H9 (cell line): ENCODE data around the gene CELA2B. TPM values are rescaled to one million over a fixed set of nuclear protein-coding genes. Genes with fewer than 3 reads are reported as not detected.

Experiments
- DNase-seq: peaks from one replicate; pipeline ENCODE4 v3.0.0-alpha.2; 2017
- H2AFZ ChIP-seq: one replicate; pipeline ENCODE4 v1.6.1; 2013; ENCODE audit warnings: mild to moderate bottlenecking, low read length, control low read depth, moderate library complexity
- H2AK5ac ChIP-seq: 2 replicates; pipeline ENCODE4 v1.6.1; 2013; ENCODE audit warnings: low read length, control low read depth, mixed read lengths; ENCODE audit not compliant: insufficient read length
- H2BK120ac ChIP-seq: one replicate; pipeline ENCODE4 v1.6.1; 2013; ENCODE audit warnings: low read depth, mild to moderate bottlenecking, low read length, control low read depth, inconsistent platforms; ENCODE audit not compliant: poor library complexity, severe bottlenecking
- H2BK12ac ChIP-seq: 2 replicates; pipeline ENCODE4 v1.6.1; 2013; ENCODE audit warnings: low read length, control low read depth, mixed read lengths, low read depth; ENCODE audit not compliant: insufficient read length
- H2BK15ac ChIP-seq: 2 replicates; pipeline ENCODE4 v1.6.1; 2013; ENCODE audit warnings: low read depth, low read length, control low read depth
- H2BK20ac ChIP-seq: one replicate; pipeline ENCODE4 v1.6.1; 2013; ENCODE audit warnings: low read depth, mild to moderate bottlenecking, low read length, control low read depth, inconsistent platforms; ENCODE audit not compliant: poor library complexity, severe bottlenecking
- H2BK5ac ChIP-seq: 2 replicates; pipeline ENCODE4 v1.6.1; 2013; ENCODE audit warnings: low read length, control low read depth, mixed read lengths; ENCODE audit not compliant: insufficient read length
- H3K14ac ChIP-seq: 2 replicates; pipeline ENCODE4 v1.6.1; 2013; ENCODE audit warnings: low read length, control low read depth; ENCODE audit not compliant: insufficient read depth
- H3K18ac ChIP-seq: 2 replicates; pipeline ENCODE4 v1.6.1; 2013; ENCODE audit warnings: low read depth, mild to moderate bottlenecking, mixed read lengths, low read length, control low read depth; ENCODE audit not compliant: insufficient read length
- H3K23ac ChIP-seq: 2 replicates; pipeline ENCODE4 v1.6.1; 2013; ENCODE audit warnings: low read length, control low read depth, mixed read lengths, low read depth; ENCODE audit not compliant: insufficient read length
- H3K23me2 ChIP-seq: 2 replicates; pipeline ENCODE4 v1.6.1; 2013; ENCODE audit warnings: low read depth, mild to moderate bottlenecking, mixed read lengths, low read length, control low read depth; ENCODE audit not compliant: insufficient read length, poor library complexity, severe bottlenecking
- H3K27ac ChIP-seq: 2 replicates; pipeline ENCODE4 v1.5.1; 2013; ENCODE audit warnings: low read length, control low read depth, mixed read lengths, low read depth; ENCODE audit not compliant: insufficient read length
- H3K27me3 ChIP-seq: 2 replicates; pipeline ENCODE4 v1.6.1; 2013; ENCODE audit warnings: low read length, control low read depth, inconsistent platforms; ENCODE audit not compliant: insufficient read depth
- H3K4ac ChIP-seq: 2 replicates; pipeline ENCODE4 v1.6.1; 2013; ENCODE audit warnings: low read depth, mild to moderate bottlenecking, control low read depth, inconsistent platforms, low read length, moderate library complexity
- H3K4me1 ChIP-seq: 2 replicates; pipeline ENCODE4 v1.6.1; 2013; ENCODE audit warnings: low read length, control low read depth, inconsistent platforms; ENCODE audit not compliant: insufficient read depth
- H3K4me2 ChIP-seq: 2 replicates; pipeline ENCODE4 v1.6.1; 2013; ENCODE audit warnings: low read length, control low read depth, mixed read lengths; ENCODE audit not compliant: insufficient read length, insufficient read depth
- H3K56ac ChIP-seq: 2 replicates; pipeline ENCODE4 v1.6.1; 2013; ENCODE audit warnings: low read depth, mild to moderate bottlenecking, mixed read lengths, low read length, control low read depth; ENCODE audit not compliant: insufficient read length
- H3K79me1 ChIP-seq: 2 replicates; pipeline ENCODE4 v1.6.1; 2013; ENCODE audit warnings: low read depth, mild to moderate bottlenecking, moderate library complexity, low read length, control low read depth, inconsistent platforms; ENCODE audit not compliant: insufficient read depth, poor library complexity, severe bottlenecking
- H3K79me2 ChIP-seq: 2 replicates; pipeline ENCODE4 v1.6.1; 2013; ENCODE audit warnings: low read length, control low read depth, inconsistent platforms; ENCODE audit not compliant: insufficient read depth
- H3K9ac ChIP-seq: 2 replicates; pipeline ENCODE4 v1.6.1; 2013; ENCODE audit warnings: low read length, control low read depth, mixed read lengths; ENCODE audit not compliant: insufficient read length; ENCODE audit errors: extremely low read depth
- H3K9me3 ChIP-seq: one replicate; pipeline ENCODE4 v1.6.1; 2013; ENCODE audit warnings: low read depth, low read length, inconsistent platforms; ENCODE audit not compliant: control insufficient read depth
- H3T11ph ChIP-seq: one replicate; pipeline ENCODE4 v1.6.1; 2013; ENCODE audit warnings: mild to moderate bottlenecking, low read length, control low read depth, inconsistent platforms
- H4K20me1 ChIP-seq: one replicate; pipeline ENCODE4 v1.6.1; 2013; ENCODE audit not compliant: control insufficient read depth, insufficient read length, insufficient read depth
- H4K5ac ChIP-seq: 2 replicates; pipeline ENCODE4 v1.6.1; 2013; ENCODE audit warnings: low read depth, mild to moderate bottlenecking, mixed read lengths, low read length, control low read depth; ENCODE audit not compliant: insufficient read length
- H4K8ac ChIP-seq: replicated peaks from 2 replicates; pipeline ENCODE4 v1.6.1; 2013; ENCODE audit warnings: low read length, control low read depth, mixed read lengths, low read depth; ENCODE audit not compliant: insufficient read length
- H4K91ac ChIP-seq: 2 replicates; pipeline ENCODE4 v1.6.1; 2013; ENCODE audit warnings: low read depth, mild to moderate bottlenecking, moderate library complexity, mixed read lengths, low read length, control low read depth; ENCODE audit not compliant: insufficient read length
- H3K27ac Mint-ChIP-seq, 3 experiments: 2 replicates in 2 of 3; 3 replicates in 1 of 3; pipeline ENCODE4 v1.8.0; 2020 to 2021; ENCODE audit warnings: mixed read lengths in 3 of 3, mild to moderate bottlenecking in 1 of 3, moderate library complexity in 1 of 3
- H3K27me3 Mint-ChIP-seq: 2 replicates; pipeline ENCODE4 v1.8.0; 2021; ENCODE audit warnings: low read depth, mild to moderate bottlenecking, moderate library complexity, mixed read lengths
- H3K36me3 Mint-ChIP-seq, 3 experiments: 2 replicates in 2 of 3; 3 replicates in 1 of 3; pipeline ENCODE4 v1.8.0; 2020 to 2021; ENCODE audit warnings: low read depth in 3 of 3, mixed read lengths in 3 of 3; ENCODE audit not compliant: insufficient read depth in 1 of 3
- H3K4me1 Mint-ChIP-seq, 2 experiments: 2 replicates each; pipeline ENCODE4 v1.8.0; 2020; ENCODE audit warnings: mixed read lengths in 2 of 2
- H3K4me3 Mint-ChIP-seq, 2 experiments: 2 replicates in 1 of 2; 3 replicates in 1 of 2; pipeline ENCODE4 v1.8.0; 2020 to 2021; ENCODE audit warnings: mild to moderate bottlenecking in 2 of 2, mixed read lengths in 2 of 2, moderate library complexity in 1 of 2
- H3K9me3 Mint-ChIP-seq, 2 experiments: 2 replicates in 1 of 2; 3 replicates in 1 of 2; pipeline ENCODE4 v1.8.0; 2020; ENCODE audit warnings: mild to moderate bottlenecking in 2 of 2, mixed read lengths in 2 of 2, moderate library complexity in 1 of 2
- WGBS: extraction: QIAGEN DNeasy Blood & Tissue Kit; methylation state at CpG from one replicate; pipeline ENCODE4 v1.1.7; 2013; ENCODE audit warnings: missing lambda C conversion rate, low lambda C conversion rate, mixed read lengths; ENCODE audit not compliant: insufficient read length; ENCODE audit errors: extremely low coverage; 5-methylcytosine and 5-hydroxymethylcytosine counted together
- total RNA-seq: library from RNA; stranded (reverse); gene quantifications from 2 replicates; pipeline ENCODE4 v1.2.1, GENCODE V29; 2021
- TF ChIP-seq, protein P1 (sequence below): fragments of 200-600 bp; sonication (generic); conservative IDR thresholded peaks from 3 replicates; pipeline ENCODE4 v1.8.0; 2021; ENCODE audit warnings: antibody characterized with exemption, mild to moderate bottlenecking

The CELA2B gene
- total RNA-seq, 1 experiment from 2014 or later, result not detected

- Histone ChIP-seq H3K9me3 (no peaks in the 10 kb centered on the region), H3K4me2 (no peak overlapping the region), H3K9ac (no peak overlapping the region), H4K5ac (no peak overlapping the region), H3K27me3 (no peaks in the 10 kb centered on the region), H2BK15ac (no peak overlapping the region), H2AFZ (no peak overlapping the region), H3T11ph (no peak overlapping the region), H3K79me2 (no peaks in the 10 kb centered on the region), H3K56ac (no peak overlapping the region), H2BK20ac (no peak overlapping the region), H4K20me1 (no peaks in the 10 kb centered on the region), H4K91ac (no peak overlapping the region), H2BK5ac (no peak overlapping the region), H3K23me2 (no peaks in the 10 kb centered on the region), H3K79me1 (no peaks in the 10 kb centered on the region), H3K14ac (no peak overlapping the region), H2BK120ac (no peak overlapping the region), H2BK12ac (no peak overlapping the region), H4K8ac (no peak overlapping the region), H3K4ac (no peak overlapping the region), H3K4me1 (peaks cover 9% of the 10 kb centered on the region; the same call in 1 of the 2 replicates), H3K27ac (no peak overlapping the region), H3K18ac (no peak overlapping the region), H2AK5ac (no peak overlapping the region), H3K23ac (no peak overlapping the region)
- no peak for DNase-seq
- TF ChIP-seq, protein P1, sequence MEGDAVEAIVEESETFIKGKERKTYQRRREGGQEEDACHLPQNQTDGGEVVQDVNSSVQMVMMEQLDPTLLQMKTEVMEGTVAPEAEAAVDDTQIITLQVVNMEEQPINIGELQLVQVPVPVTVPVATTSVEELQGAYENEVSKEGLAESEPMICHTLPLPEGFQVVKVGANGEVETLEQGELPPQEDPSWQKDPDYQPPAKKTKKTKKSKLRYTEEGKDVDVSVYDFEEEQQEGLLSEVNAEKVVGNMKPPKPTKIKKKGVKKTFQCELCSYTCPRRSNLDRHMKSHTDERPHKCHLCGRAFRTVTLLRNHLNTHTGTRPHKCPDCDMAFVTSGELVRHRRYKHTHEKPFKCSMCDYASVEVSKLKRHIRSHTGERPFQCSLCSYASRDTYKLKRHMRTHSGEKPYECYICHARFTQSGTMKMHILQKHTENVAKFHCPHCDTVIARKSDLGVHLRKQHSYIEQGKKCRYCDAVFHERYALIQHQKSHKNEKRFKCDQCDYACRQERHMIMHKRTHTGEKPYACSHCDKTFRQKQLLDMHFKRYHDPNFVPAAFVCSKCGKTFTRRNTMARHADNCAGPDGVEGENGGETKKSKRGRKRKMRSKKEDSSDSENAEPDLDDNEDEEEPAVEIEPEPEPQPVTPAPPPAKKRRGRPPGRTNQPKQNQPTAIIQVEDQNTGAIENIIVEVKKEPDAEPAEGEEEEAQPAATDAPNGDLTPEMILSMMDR, result no peak
- peaks cover 31 to 51% of the 10 kb centered on the region in 2 experiments for H3K4me1 Mint-ChIP-seq
- H3K27ac Mint-ChIP-seq, result peak overlapping the region in 2 of 3 experiments; percentile 34 to 99; a peak in 3 of 7 replicates
- H3K27me3 Mint-ChIP-seq, result no peaks in the 10 kb centered on the region
- WGBS, result no CpG with 5 or more reads among the region's 5 CpGs
- peaks cover 5 to 42% (median 11%) of the 10 kb centered on the region in 3 experiments; a peak in 6 of 7 replicates for H3K36me3 Mint-ChIP-seq
- H3K4me3 Mint-ChIP-seq, result peak overlapping the region in 1 of 2 experiments; percentile 15; a peak in 1 of 5 replicates
- no peaks in the 10 kb centered on the region for H3K9me3 Mint-ChIP-seq
Observed at GRCh38 chr1:15507278-15507677, 31.4 kb downstream of the CELA2B start.
